Stimulated activated CD4-positive, alpha-beta T cell treated with anti-CD3 and anti-CD28 coated beads, TNF-alpha, amount 100 ng/mL, for 1 hour (primary cell): ENCODE data around the gene PIK3CD.

Source experiments
- DNase-seq, 3 donors: peaks; one replicate each; pipeline ENCODE4 v3.0.0-alpha.2; 2020; ENCODE audit warnings: low read depth in 3 of 3, low spot score in 1 of 3

Gene PIK3CD

DNA sequence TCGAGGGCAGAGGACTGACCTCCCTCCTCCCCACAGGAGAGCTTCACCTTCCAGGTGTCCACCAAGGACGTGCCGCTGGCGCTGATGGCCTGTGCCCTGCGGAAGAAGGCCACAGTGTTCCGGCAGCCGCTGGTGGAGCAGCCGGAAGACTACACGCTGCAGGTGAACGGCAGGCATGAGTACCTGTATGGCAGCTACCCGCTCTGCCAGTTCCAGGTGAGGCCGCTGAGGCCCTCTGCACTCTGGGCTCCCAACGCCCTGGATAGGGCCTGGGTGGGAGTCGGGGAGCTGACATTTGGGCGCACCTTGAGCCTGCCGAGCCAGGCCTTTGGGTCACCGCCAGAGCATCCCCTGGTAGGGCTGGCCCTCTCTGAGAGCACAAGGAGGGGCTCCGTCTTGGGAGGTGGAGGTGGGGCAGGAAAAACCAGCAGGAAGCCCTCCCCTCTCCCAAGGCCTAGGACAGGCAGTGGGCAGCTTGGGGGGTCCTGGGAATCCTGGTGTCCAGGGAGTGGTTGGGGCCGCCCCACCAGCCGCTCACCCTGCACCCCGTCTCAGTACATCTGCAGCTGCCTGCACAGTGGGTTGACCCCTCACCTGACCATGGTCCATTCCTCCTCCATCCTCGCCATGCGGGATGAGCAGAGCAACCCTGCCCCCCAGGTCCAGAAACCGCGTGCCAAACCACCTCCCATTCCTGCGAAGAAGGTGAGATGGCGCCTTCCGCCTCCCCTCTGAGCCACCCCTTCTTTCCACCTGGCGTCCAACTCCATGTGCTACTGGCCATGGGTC lies 65.1 kb downstream of the PIK3CD start:
- no peak for DNase-seq

- peak; percentile 60 to 78 (median 69) for DNase-seq
Observed at GRCh38 chr1:9717193-9718005, 65.9 kb downstream of the PIK3CD start.

GRCh38 chr1:9718006-9718680 lies 66.6 kb downstream of the PIK3CD start:
- no peak for DNase-seq

DNA sequence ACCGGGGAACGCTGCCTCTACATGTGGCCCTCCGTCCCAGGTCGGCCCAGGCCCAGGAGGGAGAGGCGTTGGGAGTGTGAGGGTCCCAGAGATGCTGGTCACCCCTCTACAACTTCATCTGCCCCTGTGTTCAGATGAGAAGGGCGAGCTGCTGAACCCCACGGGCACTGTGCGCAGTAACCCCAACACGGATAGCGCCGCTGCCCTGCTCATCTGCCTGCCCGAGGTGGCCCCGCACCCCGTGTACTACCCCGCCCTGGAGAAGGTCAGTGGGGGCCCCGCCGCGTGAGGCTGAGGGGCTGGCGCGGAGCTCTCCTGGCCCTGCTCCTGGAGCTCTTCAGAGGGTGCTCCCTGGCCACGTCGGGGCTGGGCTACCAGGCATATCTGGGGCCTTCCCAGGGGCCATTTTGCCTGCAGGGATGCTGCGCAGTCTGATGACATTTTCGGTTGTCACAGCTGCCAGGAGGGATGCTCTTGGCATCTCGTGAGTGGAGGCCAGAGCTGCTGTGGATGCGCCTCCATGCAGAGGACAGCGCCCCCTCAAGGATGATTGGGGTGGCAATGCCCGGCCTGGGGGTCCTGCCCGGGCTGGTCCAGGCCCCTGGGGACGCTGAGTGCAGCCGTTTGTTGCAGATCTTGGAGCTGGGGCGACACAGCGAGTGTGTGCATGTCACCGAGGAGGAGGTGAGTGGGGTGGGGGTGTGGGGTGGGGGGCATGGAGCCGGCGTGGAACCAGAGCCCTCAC lies 68.6 kb downstream of the PIK3CD start:
- DNase-seq = no peak

GRCh38 chr1:9720785-9721605 lies 69.5 kb downstream of the PIK3CD start:
- no peak for DNase-seq

DNA sequence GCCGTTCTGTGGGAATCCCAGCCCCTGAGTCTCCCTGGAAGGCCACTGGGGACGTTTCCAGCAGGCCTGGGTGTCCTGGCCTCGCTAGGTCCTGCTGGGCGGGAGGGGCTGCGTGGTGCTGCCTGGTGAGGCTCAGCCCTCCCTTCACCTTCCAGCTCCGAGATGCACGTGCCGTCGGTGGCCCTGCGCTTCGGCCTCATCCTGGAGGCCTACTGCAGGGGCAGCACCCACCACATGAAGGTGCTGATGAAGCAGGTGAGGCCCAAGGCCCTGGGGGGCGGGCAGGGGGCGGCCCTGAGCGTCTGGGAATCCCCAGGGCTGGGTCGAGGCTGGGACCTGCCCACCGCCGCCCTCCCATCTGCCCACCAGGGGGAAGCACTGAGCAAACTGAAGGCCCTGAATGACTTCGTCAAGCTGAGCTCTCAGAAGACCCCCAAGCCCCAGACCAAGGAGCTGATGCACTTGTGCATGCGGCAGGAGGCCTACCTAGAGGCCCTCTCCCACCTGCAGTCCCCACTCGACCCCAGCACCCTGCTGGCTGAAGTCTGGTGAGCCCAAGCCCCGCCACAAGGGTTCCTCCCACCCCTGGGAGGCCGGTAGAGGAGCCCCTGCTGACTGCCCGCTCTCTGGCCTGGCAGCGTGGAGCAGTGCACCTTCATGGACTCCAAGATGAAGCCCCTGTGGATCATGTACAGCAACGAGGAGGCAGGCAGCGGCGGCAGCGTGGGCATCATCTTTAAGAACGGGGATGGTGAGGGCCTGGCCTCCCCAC lies 70.3 kb downstream of the PIK3CD start:
- peak; percentile 49 to 82 (median 55) for DNase-seq

- no peak for DNase-seq
Observed at GRCh38 chr1:9722378-9722749, 70.8 kb downstream of the PIK3CD start.

GRCh38 chr1:9723068-9723805 lies 71.7 kb downstream of the PIK3CD start:
- DNase-seq = no peak

GRCh38 chr1:9723926-9724325 lies 72.4 kb downstream of the PIK3CD start:
- no peak for DNase-seq

DNA sequence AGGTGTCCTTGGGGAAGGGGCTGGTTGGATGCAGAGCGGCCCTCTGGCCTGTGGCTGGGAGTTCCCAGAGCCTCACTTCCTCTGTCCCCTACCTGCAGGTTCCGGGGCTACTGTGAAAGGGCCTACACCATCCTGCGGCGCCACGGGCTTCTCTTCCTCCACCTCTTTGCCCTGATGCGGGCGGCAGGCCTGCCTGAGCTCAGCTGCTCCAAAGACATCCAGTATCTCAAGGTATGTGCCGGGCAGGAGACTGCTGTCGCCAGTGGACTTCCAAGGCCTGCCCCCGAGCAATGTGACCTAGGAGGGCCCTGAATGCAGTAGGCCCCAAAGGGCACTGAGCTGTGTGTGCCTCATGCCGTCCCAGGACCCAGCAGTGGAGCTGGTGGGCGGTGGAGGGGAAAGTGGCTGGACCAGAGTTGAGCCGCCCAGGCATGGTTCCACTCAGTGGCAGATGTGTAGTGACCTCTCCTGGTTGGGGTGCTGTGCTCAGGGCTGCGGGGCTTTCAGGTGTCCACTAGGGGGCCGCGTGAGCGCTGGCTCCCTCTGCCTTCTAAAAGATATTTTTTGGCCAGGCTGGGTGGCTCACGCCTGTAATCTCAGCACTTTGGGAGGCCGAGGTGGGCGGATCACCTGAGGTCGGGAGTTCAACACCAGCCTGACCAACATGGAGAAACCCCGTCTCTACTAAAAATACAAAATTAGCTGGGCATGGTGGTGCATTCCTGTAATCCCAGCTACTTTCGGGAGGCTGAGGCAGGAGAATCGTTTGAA lies 73.4 kb downstream of the PIK3CD start:
- DNase-seq = peak; percentile 39 to 54 (median 52)

DNA sequence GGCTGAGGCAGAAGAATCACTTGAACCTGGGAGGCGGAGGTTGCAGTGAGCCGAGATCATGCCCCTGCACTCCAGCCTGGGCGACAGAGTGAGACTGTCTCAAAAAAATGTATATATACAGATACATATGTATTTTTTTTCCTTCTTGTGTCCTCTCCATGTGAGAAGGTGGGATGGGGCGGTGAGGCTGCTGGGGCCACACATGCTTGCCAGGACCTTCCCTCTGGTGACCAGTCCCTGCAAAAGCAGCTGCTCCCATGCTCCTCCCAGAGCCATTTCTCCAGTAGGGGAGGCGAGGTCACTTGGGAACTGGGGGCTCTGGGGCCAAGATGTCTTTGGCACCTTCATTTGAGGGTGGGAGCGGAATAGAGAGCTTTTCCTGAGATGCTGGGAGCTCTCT lies 74.9 kb downstream of the PIK3CD start:
- no peak for DNase-seq

DNA sequence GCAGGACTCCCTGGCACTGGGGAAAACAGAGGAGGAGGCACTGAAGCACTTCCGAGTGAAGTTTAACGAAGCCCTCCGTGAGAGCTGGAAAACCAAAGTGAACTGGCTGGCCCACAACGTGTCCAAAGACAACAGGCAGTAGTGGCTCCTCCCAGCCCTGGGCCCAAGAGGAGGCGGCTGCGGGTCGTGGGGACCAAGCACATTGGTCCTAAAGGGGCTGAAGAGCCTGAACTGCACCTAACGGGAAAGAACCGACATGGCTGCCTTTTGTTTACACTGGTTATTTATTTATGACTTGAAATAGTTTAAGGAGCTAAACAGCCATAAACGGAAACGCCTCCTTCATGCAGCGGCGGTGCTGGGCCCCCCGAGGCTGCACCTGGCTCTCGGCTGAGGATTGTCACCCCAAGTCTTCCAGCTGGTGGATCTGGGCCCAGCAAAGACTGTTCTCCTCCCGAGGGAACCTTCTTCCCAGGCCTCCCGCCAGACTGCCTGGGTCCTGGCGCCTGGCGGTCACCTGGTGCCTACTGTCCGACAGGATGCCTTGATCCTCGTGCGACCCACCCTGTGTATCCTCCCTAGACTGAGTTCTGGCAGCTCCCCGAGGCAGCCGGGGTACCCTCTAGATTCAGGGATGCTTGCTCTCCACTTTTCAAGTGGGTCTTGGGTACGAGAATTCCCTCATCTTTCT lies 75.5 kb downstream of the PIK3CD start:
- no peak for DNase-seq

- peak in 1 of 3 donors; percentile 44 for DNase-seq
Observed at GRCh38 chr1:9728451-9729295, 77.1 kb downstream of the PIK3CD start.

DNA sequence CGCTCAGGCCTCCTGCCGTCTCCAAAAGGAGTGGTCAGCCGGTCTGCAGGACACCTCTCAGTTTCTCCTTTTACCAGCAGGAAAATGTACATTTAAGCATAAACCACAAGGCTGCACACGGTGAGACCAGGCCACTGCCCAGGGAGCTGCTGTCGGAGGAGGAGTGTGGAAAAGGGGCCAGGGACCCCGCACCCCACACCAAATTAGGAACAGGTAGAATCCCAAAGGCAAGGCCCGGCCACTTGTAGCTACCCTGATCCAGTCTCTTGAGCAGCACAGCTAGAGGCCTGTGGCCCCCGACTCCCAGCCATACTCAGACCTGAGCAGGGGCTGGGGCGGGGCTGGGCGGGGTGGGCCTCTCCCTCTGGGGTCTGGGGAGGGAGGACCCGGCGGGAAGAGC lies 78.0 kb downstream of the PIK3CD start:
- no peak for DNase-seq

GRCh38 chr1:9730096-9730901 lies 78.8 kb downstream of the PIK3CD start:
- no peak for DNase-seq

GRCh38 chr1:9731051-9731537 lies 79.6 kb downstream of the PIK3CD start:
- DNase-seq = no peak
